ENCODE data around the gene STPG4.

STPG4 gene

GRCh38 chr2:47070920-47071824, 83.9 kb downstream of the STPG4 start:
- peak in 1 of 3 experiments; percentile 38 for DNase-seq (ENCODE audit: low read depth in 3 of 3)

- no peak for DNase-seq (ENCODE audit: low read depth in 3 of 3)
These were observed 84.8 kb downstream of the STPG4 start for GRCh38 chr2:47070155-47070919.

GRCh38 chr2:47069628-47070154, 85.4 kb downstream of the STPG4 start:
- DNase-seq (ENCODE audit: low read depth in 3 of 3) = no peak

DNA sequence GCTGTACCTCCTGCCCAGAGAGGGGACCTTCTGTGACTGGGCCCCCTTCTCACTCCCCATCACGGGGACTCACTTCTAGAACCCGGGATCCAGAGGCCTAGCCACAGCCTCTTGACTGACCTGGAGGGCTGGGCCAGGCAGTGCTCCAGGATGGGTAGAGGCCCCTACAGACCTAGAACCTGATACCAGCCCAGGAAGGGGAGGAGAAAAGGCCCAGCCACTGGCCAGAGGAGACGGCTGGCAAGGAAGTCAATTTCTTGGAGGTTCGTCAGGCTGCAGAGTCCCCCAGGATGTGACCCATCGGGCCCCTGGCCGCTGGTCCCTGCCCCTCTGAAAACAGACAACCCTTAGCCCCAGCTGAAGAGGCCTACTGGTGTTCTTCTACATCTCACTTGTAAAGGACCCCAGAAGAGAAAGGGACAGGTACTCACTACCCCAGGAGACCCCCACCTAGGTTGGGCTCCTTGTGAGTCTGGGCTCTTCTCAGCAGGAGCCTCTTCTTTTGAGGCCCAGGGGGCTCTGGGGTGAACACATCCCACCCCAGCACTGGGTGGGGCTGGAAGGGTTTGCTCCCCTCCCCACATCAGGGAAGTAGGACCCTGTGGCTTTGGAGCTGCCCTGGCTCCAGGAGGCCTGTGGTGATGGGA, 86.0 kb downstream of the STPG4 start:
- no peak for DNase-seq (ENCODE audit: low read depth in 3 of 3)

- DNase-seq (ENCODE audit: low read depth in 3 of 3) = no peak
These were observed 87.2 kb downstream of the STPG4 start for GRCh38 chr2:47067788-47068407.

DNA sequence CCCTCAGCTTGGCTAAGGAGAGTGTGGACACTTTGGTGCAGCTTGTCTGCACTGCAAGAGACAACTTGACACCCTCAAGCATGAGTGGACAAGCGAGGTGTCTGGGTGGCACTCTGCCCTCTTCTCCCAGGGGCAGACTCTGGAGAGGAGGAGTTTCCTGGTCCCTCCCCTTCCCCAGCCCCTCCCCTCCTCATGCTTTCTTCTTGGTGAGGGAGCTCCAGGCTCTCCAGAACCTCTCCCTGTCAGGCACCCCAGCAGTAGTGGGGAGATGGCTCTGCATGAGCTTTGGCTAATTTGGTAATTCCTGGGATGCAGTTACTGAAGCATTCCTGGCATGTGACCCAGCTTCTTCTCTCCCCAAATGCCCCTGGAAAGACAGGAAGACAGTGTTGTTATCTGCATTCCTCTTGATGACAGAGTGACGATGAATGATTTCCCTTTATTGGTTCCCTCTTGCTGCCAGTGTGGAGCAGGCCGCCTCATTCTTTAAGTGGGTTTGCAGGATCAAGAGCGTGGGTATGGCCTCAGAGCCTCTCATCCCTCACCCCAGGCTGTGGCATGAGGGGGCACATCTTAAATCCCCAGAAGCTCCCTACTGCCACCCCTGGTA, 89.2 kb downstream of the STPG4 start:
- no peak for DNase-seq (ENCODE audit: low read depth in 3 of 3)

DNA sequence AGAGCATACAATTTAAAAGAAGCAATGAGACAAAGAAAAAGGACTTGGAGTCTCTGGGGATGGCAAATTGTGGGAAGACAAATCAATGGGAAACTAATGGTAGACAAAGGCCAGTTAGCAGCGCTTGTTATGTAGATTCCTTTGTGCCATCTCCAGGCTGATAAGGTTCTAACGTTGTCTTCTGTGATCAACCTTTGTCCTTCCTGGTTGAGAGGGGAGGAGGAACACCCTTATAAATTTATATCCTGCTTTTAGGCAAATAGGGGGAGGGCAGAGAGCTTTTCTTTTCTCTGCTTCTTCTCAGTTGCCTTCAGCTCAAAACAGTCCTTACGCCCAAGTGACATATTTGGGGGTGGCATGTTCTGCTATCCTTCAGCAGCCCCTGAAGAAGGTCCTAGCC, 89.8 kb downstream of the STPG4 start:
- no peak for DNase-seq (ENCODE audit: low read depth in 3 of 3)

GRCh38 chr2:47064106-47064505, 91.0 kb downstream of the STPG4 start:
- no peak for DNase-seq (ENCODE audit: low read depth in 3 of 3)

- DNase-seq (ENCODE audit: low read depth in 3 of 3) = no peak
These were observed 91.6 kb downstream of the STPG4 start for GRCh38 chr2:47063538-47063930.

GRCh38 chr2:47062681-47063537, 92.2 kb downstream of the STPG4 start:
- no peak for DNase-seq (ENCODE audit: low read depth in 3 of 3)

- no peak for DNase-seq (ENCODE audit: low read depth in 3 of 3)
These were observed 93.0 kb downstream of the STPG4 start for GRCh38 chr2:47061944-47062678.

GRCh38 chr2:47060652-47061170, 94.4 kb downstream of the STPG4 start:
- no peak for DNase-seq (ENCODE audit: low read depth in 3 of 3)

DNA sequence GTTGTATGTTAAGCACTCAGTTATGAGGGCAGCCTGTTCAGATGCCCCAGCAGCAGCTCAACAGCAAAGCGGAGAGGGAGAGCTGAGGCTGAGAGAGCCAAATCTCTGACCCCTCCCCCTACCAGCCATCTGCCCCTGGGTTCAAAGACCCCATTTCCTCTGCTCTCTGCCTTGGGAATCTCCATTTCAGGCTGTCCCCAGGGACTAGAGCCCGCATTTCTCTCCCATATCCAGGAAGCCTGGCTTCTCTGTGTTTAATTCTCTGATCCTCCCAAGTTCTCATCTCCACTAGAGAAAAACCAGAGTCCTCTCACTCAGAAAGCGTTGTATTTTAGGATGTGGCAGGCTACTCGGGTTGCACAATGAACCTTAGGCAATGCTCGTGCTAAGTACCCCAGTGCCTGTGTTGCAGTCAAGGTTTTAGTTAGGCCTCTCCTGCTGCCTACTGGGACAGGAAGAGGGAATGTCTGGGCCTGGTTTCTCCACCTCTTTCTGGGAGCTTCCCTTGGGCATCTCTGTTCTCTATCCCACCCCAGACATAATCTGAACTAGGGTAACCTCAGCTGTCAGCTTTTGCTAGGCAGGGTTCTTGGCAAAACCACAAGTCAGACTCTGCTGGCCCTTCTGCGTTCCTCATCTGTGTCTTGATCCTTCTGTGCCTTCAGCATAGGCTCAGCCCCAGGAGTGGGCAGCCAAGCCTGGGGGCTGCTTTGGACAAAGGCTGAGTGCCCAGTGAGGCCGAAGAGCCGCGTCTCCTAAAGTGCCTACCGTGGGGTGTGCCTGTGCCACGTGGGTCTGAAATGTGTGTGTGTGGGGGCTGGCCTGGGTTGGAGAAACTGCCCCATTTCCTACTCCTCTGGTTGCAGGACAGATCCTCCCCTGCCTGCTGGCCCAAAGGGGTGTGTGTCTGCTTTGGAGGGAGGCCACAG, 96.8 kb downstream of the STPG4 start:
- no peak for DNase-seq (ENCODE audit: low read depth in 3 of 3)

DNA sequence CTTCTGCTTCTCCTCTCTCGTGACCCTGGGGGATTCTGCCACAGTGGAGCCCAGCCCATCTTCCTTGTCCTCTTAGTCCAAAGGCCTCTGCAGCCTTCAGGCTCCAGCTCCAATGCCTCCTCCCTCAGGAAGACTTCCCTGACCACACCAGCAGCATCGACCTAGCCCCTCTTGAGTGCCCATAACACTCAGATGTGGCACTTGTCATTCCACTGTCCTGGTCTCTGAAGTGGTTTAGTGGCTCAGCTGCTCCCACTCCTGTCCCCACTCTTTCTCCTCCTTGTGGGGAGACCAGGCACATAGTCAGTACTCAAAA, 97.5 kb downstream of the STPG4 start:
- DNase-seq (ENCODE audit: low read depth in 3 of 3) = no peak

DNA sequence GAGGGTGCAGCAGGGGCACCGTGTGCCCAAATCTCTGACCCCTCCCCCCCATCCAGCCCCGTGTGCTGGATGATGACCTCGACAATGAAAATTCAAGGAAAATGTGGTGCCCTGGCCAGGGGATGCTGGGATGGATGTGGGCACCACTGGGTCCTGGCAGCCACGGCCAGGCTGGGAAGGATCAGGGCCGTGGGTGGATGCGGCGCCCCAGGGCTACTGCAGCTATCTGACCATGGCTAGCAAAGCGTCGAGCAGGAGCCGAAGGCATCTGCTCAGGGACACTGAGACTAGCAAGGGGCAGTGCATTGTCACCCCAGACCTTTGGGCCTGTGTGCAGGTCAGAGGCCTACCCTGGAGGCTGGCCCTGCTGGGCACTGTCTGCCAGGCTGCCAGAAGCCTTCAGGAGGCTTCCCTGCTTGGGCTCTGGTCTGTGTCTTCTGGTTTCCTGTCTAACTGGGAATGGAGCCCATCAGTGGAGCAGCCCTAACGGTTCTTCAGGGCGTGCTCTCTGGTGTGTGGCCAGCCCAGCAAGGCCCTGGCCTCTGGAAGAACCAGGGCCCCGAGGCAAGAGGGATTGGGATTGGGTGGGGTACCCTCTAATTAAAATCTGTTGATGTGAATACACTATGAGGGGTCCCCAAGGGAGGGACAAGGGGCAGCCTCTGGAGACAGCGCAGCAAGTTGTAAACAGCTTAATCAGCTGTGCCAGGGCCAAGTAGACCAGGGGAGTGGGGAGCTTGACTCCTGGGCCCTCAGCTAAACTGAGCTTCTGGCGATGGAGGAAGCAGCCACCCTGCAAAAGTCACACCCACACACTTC, 98.0 kb downstream of the STPG4 start:
- no peak for DNase-seq (ENCODE audit: low read depth in 3 of 3)

DNA sequence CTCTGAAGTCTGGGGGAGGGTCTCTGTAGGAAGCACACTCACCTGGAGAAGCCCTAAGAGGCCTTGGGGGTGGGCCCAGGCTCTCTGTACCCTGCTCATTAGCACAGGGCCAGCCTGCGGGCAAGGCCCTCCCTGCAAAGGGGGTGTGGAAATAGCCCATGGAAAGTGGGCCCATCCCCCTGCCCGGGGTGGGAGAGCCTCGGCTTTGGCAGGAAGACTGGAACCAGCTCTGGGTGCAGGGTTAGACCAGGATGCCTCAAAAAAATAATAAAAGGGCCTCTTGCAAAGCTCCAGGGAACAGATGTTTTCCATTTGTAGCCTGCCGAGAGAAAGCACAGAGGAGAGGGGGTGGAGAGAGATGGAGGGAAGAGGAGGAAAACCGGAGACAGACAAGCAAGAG, 98.7 kb downstream of the STPG4 start:
- DNase-seq (ENCODE audit: low read depth in 3 of 3) = no peak

GRCh38 chr2:47054868-47055267, 100.2 kb downstream of the STPG4 start:
- no peak for DNase-seq (ENCODE audit: low read depth in 3 of 3)

Data from stimulated activated CD4-positive, alpha-beta T cell treated with anti-CD3 and anti-CD28 coated beads, TNF-alpha, amount 100 ng/mL, for 24 hours (primary cell).